Erythroblast (primary cell): Measurements from ENCODE around the gene FRAS1.
"Not testable (repeated sequence)": the region's sequence is repeated elsewhere in the genome, so short reads cannot be mapped to it uniquely, and the experiment has no call there.

Experiments used
- DNase-seq, 2 experiments: peaks; one replicate each; lab custom pipeline; 2025; lab: John Stamatoyannopoulos, UW
- GATA1 ChIP-seq: IDR thresholded peaks from 2 replicates; pipeline ENCODE4 v1.6.1; 2011; ENCODE audit warnings: low read depth, mild to moderate bottlenecking, control low read depth, low read length, moderate library complexity
- POLR2A ChIP-seq: IDR thresholded peaks from 2 replicates; pipeline ENCODE4 v1.6.1; 2011; ENCODE audit warnings: mild to moderate bottlenecking, low read length

FRAS1 gene

GRCh38 chr4:78152795-78153194, 95.7 kb downstream of the FRAS1 start:
- no peak for TF ChIP-seq GATA1
- no peak for TF ChIP-seq POLR2A
- DNase-seq, result no peak

DNA sequence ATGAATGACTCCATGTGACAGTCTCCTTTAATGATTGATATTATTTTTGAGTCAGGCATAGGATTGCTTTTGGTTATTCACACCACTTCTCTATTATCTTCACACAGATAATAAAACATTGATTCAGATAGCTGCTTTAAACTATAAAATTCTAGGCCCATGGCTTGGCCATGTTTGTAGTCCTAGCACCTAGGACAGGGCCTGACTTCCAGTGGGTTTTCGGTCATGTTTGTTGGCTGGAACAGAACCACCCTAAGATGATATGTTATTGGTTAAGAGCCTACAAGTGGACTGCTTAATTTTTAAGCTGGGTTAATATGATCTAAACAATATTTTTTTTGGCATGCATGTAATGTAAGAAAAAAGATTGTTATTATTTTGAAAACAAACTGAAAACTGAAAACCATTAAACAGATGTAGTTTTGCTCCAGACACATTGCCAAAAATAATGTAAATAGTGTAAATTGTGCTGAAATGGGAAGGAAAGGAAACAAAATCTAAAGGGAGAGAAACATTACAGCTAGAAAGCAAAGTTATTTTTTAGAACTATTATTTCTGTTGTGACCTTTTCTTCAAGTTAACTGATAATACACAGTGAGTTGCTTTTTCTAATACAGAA, 98.0 kb downstream of the FRAS1 start:
- DNase-seq, result no peak
- TF ChIP-seq GATA1 (no peak), POLR2A (no peak)

GRCh38 chr4:78155616-78156105, 98.5 kb downstream of the FRAS1 start:
- no peak for TF ChIP-seq GATA1
- no peak for TF ChIP-seq POLR2A

DNA sequence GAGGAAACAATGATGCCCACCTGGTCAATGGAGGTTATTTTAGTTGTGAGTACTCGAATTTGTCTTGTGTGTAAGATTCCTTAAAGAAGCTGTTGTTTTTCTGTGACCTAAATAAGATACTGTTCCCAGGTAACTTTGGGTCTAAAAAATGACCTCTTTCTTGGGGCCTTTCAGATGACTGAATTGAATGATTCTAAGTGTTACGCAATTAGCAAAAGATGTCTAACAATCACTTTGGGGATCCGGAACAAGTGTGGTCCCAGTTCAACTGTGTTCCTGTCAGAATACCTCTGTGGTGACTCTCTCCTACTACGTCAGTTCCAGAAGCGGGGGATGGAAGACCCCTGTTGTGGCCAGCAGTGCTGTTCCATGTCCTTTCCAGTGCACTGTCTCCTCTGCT, 99.4 kb downstream of the FRAS1 start:
- no peak for DNase-seq
- TF ChIP-seq GATA1 (no peak), POLR2A (no peak)

More at GRCh38 chr4:78155616-78156105, 98.5 kb downstream of the FRAS1 start:
- no peak for DNase-seq

GRCh38 chr4:78162342-78162741, 105.2 kb downstream of the FRAS1 start:
- TF ChIP-seq POLR2A (no peak), GATA1 (no peak)
- DNase-seq, result no peak

GRCh38 chr4:78162821-78163220, 105.7 kb downstream of the FRAS1 start:
- no peak for DNase-seq
- no peak for TF ChIP-seq POLR2A
- no peak for TF ChIP-seq GATA1

DNA sequence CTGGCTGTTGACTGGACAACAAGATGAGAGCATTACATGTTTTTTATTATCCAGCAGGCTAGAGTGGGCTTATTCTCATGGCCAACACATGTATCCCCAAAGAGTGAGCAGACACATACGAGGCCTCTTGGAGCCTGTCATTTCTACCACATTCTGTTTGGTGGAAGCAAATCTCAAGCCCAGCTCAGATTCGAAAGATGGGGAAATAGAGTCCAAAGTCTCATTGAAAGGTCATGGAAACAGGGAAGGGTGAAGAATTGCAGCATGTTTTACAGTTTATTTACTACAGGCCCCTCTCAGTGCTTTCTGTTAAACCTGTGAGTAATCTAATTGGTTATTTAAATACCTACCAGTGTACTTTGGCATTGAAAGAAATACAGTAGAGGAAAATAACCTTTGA, 108.6 kb downstream of the FRAS1 start:
- TF ChIP-seq GATA1 (no peak), POLR2A (no peak)
- DNase-seq, result no peak

DNA sequence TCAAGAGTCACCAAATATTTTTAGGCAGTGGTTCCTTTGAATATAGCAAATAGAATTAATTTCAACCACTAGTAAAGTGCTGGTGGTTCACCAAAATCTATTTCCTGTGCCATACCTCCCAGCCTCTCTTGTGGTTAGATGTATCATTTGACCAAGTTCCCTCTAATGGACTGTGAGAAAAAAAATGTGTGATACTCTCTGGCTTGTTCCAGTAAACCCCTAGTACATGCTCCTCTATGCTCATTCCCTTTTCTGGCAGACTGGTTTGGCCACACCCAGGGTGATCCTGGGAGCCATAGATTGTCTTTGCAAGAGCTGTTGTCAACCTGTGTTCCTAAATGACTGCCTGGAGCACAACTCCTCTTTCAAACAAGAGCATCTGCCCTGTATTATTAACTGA, 109.5 kb downstream of the FRAS1 start:
- no peak for DNase-seq
- TF ChIP-seq GATA1 (no peak), POLR2A (no peak)

- TF ChIP-seq POLR2A, result no peak
- no peak for TF ChIP-seq GATA1
- DNase-seq, result no peak
Observed at GRCh38 chr4:78167510-78167909, 110.4 kb downstream of the FRAS1 start.

GRCh38 chr4:78168029-78168428, 110.9 kb downstream of the FRAS1 start:
- TF ChIP-seq POLR2A, result no peak
- no peak for TF ChIP-seq GATA1
- DNase-seq, result no peak

DNA sequence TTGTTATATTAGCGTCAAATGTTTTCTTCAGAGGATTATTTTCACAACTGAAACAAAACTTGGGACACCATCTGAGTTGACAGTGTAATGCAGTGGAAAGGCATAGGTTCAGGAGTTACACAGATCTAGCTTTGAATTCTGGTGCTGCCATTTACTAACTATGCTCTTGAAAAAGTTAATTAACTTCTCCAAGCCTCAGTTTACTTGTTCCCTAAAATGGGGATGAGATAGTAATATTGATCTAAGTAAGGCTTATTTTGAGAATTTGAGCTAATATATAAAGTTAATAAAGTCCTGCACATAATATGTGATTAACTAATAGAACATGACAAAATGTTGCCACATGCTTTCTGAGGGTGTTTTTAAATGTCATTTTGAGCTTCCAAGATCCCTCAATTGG, 112.6 kb downstream of the FRAS1 start:
- no peak for DNase-seq
- TF ChIP-seq GATA1 (no peak), POLR2A (no peak)

DNA sequence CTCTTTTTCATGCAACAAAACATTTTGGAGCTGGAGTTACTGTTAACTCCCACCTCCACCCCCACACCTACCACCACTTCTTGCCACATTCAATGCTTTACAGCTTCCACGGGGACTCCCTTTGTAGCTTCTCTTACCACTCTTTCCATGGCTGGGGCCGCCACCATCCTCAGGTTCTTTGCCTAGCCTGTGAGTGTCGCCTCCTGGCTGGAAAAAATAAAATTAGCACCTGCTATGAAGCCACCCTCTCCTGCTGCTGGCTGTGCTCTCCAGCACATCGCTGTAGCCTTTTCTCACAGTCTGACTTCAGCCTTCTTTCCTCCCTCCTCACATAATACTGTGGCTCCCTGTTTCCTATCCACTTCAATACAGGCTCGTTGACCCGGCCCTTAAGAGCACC, 114.4 kb downstream of the FRAS1 start:
- TF ChIP-seq POLR2A, result no peak

DNA sequence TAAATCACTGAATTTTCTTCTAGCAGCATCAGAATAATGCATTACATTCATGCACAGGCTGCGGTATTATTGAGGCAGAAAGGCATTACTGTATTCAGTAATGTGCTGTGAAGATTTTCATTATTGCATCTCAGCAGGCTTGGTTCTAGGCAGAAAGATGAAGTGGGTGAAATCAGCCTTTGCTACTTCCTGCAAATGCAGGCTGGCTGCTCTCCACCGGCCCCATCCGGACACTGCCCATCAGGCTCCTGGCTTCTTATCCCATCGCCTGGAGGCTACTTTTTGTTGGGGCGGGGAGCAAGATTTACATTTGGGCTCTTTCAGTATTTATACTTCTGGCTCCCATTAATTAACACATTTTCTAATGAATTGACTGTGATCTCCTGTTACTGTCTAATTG, 117.8 kb downstream of the FRAS1 start:
- TF ChIP-seq GATA1 (no peak), POLR2A (no peak)
- DNase-seq, result no peak

More for the DNA sequence above, 114.4 kb downstream of the FRAS1 start:
- DNase-seq, result no peak

- TF ChIP-seq POLR2A (no peak), GATA1 (no peak)
- DNase-seq, result no peak
Observed at GRCh38 chr4:78179196-78179595, 122.1 kb downstream of the FRAS1 start.

GRCh38 chr4:78181681-78182234, 124.6 kb downstream of the FRAS1 start:
- not testable (repeated sequence) for DNase-seq

DNA sequence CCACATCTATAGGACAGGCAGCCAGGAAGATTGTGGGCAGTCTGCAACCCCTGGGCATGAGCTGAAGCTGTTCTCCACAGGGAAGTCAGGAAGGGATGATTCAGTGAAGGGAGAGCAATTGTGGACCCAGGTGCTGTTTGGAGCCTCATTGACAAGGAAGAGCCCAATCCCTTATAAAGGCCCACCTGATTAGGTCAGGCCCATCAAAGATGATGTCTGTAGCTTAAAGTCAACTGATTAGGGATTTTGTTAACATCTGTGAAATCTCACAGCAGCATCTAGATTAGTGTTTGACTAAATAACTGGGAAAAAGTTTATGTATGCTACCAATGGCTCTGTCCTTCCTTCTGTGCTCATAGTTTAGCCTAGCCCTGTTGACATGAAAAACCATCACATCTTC, 127.5 kb downstream of the FRAS1 start:
- TF ChIP-seq POLR2A (no peak), GATA1 (no peak)
- no peak for DNase-seq
